DLD1 (cell line): ENCODE measurements around the gene AIDA.

Experiments
- in situ Hi-C: cut with HindIII; loops from 2 replicates; pipeline ENCODE4 v1.10.0; 2017; ENCODE audit warnings: low sequenced_read_pairs

The AIDA gene

GRCh38 chr1:222653178-222653827 is 59.0 kb downstream of the AIDA start:
- in situ Hi-C loops, result no loop called here

- in situ Hi-C loops, result no loop called here
Observed at GRCh38 chr1:222652676-222653075, 59.6 kb downstream of the AIDA start.

- in situ Hi-C loops, result no loop called here
Observed at GRCh38 chr1:222644636-222644980, 67.7 kb downstream of the AIDA start.

GRCh38 chr1:222643938-222644635 is 68.2 kb downstream of the AIDA start:
- in situ Hi-C loops, result no loop called here

- in situ Hi-C loops, result no loop called here
Observed at GRCh38 chr1:222643606-222643937, 68.7 kb downstream of the AIDA start.

- in situ Hi-C loops, result no loop called here
Observed at GRCh38 chr1:222642468-222642867, 69.8 kb downstream of the AIDA start.

- in situ Hi-C loops, result no loop called here
Observed at GRCh38 chr1:222641269-222641948, 70.9 kb downstream of the AIDA start.

GRCh38 chr1:222634180-222635013 is 77.9 kb downstream of the AIDA start:
- in situ Hi-C loops, result no loop called here

GRCh38 chr1:222632749-222633148 is 79.5 kb downstream of the AIDA start:
- in situ Hi-C loops, result no loop called here

- in situ Hi-C loops, result no loop called here
Observed at GRCh38 chr1:222631611-222632208, 80.6 kb downstream of the AIDA start.

GRCh38 chr1:222629921-222630535 is 82.3 kb downstream of the AIDA start:
- in situ Hi-C loops, result no loop called here

GRCh38 chr1:222627232-222627631 is 85.1 kb downstream of the AIDA start:
- in situ Hi-C loops, result no loop called here

GRCh38 chr1:222624214-222624613 is 88.1 kb downstream of the AIDA start:
- in situ Hi-C loops, result no loop called here

GRCh38 chr1:222623458-222623857 is 88.8 kb downstream of the AIDA start:
- in situ Hi-C loops, result no loop called here

- in situ Hi-C loops, result no loop called here
Observed at GRCh38 chr1:222622765-222623164, 89.5 kb downstream of the AIDA start.

- in situ Hi-C loops, result no loop called here
Observed at GRCh38 chr1:222620566-222620965, 91.7 kb downstream of the AIDA start.

- in situ Hi-C loops, result no loop called here
Observed at GRCh38 chr1:222618880-222619596, 93.3 kb downstream of the AIDA start.
